ENCODE measurements around the gene WDFY3. TPM values are rescaled to one million over a fixed set of nuclear protein-coding genes. Genes with fewer than 3 reads are reported as not detected.
A peak's percentile ranks its signal among the peaks of the same experiment; 100 is the strongest.

WDFY3 gene
- total and polyA plus RNA-seq, 2 of the 13 experiments (the other 11 are each of a cell fraction or from before 2014, with no cell fraction given) = 16.7 to 24.5 TPM

DNA sequence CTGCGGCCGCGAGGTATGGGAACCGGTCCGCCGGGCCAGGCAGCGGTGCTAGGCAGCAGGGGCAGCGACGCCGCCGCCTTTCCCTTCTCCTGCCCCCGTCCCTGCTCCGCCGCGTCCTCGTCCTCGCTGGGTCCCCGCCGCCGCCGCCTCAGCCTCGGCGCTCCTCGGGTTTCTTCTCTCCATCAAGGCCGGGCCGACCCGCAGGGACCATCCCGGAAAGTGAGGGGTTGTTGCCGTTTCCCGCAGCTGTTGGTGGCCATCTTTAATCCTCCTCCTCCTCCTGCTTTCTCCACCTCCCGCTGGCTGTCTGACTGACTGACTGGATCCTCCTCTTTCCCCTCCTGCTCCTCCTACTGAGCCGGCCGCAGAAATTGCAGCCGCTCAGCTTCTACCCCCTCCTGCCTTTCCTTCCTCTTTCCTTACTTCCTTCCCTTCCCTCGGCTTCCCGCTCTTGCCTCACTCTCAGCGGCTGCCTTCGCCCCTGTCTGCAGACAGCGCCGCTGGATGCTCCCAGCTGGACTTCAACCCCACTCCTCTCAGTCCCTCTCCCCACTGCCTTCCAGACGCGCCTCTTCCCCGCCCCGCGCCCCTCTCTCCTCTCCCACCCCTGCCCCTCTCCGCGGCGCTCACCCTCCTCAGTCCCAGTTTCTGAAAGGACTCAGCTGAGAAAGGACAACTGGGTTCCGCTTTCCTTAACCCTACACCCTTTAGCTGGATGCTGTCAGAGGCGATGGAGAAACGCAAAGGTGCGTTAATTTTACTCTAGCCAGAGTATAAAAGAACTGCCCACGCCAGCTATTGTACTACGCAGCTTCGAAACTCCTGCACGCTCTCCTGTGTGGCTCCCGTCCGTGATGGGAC is at the start of gene WDFY3 (continued):
- TF ChIP-seq UBTF (CRISPR knock-in tag; IDR thresholded peaks at IDR 0.05) (no peak), TBX2 (CRISPR knock-in tag; IDR thresholded peaks at IDR 0.05; ENCODE audit: borderline replicate concordance) (0 out of 2 replicates have a peak, but pooled peaks have one; percentile 29), ZBTB14 (CRISPR knock-in tag; IDR thresholded peaks at IDR 0.05) (no peak), ATAD3A (CRISPR knock-in tag; IDR thresholded peaks at IDR 0.05) (no peak), AGO1 (IDR thresholded peaks at IDR 0.05; ENCODE audit: low read depth, low read length, poor library complexity, severe bottlenecking) (no peak), ZNF792 (CRISPR knock-in tag; IDR thresholded peaks at IDR 0.05) (no peak; the same call in 1 of the 2 replicates), NFYB (CRISPR knock-in tag; IDR thresholded peaks at IDR 0.05) (no peak), ARNTL (CRISPR knock-in tag; IDR thresholded peaks at IDR 0.05) (no peak), THRA (CRISPR knock-in tag; IDR thresholded peaks at IDR 0.05; ENCODE audit: borderline replicate concordance) (no peak), ZMYM4 (CRISPR knock-in tag; IDR thresholded peaks at IDR 0.05) (no peak; the same call in 1 of the 2 replicates), ZNF232 (CRISPR knock-in tag; IDR thresholded peaks at IDR 0.05; ENCODE audit: borderline replicate concordance) (no peak; the same call in 1 of the 2 replicates), CEBPG (CRISPR knock-in tag; IDR thresholded peaks at IDR 0.05) (0 out of 2 replicates have a peak, but pooled peaks have one; percentile 29), ZKSCAN5 (CRISPR knock-in tag; IDR thresholded peaks at IDR 0.05) (no peak), HOXA5 (CRISPR knock-in tag; IDR thresholded peaks at IDR 0.05) (no peak), PRDM10 (CRISPR knock-in tag; IDR thresholded peaks at IDR 0.05; ENCODE audit: low read depth) (no peak), ZNF329 (CRISPR knock-in tag; IDR thresholded peaks at IDR 0.05; ENCODE audit: low read depth) (no peak)
